HG03521 (cell line): ENCODE measurements around the gene INF2.
"Not testable (repeated sequence)": the region's sequence is repeated elsewhere in the genome, so short reads cannot be mapped to it uniquely, and the experiment has no call there.

Experiments used
- ATAC-seq: cut with Tn5 transposase; IDR thresholded peaks from one replicate; pipeline ENCODE4 v1.9.1; 2021; ENCODE audit warnings: mild to moderate bottlenecking, moderate library complexity; ENCODE audit not compliant: unreplicated experiment

INF2 gene

DNA sequence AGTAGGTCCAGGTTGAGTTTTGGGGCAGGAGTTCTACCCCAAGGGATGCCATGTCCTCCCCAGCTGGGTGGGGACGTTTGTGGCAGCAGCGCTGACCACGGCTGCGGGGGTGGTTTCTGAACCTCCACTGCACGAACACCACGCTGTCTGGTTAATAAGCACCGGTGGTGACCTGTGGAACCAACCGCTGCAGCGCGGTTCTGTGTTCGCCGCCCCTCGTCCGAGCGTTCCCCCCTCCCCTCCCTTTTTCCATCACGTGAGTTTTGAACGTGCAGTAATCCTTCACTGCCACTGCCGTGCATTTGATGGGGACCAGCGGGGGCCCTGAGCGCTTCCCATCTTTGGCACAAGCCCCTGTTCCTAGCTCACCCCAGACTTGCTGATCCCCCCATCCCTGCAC, 28.2 kb downstream of the INF2 start:
- no peak for ATAC-seq

DNA sequence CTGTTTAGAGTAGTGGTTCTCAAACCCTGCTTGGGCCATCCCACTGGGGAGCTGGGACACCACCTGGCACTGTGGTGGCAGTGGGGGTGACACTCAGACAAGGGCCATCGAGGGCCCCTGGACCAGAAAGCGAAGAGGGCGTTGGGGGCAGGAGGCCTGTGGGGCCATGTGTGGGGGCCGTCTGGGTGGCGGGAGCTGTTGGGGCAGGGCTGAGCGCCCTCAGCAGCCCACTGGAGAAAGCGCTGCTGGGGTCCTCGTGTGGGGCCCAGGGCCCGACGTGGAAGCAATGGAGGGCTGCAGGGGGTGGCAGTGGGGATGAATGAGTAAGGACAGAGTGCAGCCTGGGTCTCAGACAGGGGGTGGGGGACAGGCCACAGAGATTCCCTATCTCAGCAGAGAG, 28.7 kb downstream of the INF2 start:
- ATAC-seq, result no peak

DNA sequence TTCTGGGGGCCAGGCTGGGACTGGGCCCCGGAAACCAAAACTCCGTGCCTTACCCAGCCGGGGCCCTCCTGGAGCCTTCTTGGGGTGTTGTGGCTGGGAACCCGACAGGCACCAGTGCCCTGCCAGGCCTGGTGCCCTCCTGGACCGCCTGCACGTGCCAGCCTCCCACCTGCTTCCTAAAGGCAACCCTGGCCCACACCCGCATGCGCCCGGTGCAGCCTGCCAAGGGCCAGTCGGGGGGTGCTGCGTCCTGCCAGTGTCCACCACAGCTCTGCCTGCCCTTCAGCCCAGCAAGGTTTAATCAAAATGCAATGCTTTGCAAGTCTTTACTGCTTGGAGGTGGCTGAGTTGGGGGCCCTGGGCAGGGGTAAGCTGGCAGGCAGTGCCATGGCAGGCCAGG, 29.5 kb downstream of the INF2 start:
- no peak for ATAC-seq

DNA sequence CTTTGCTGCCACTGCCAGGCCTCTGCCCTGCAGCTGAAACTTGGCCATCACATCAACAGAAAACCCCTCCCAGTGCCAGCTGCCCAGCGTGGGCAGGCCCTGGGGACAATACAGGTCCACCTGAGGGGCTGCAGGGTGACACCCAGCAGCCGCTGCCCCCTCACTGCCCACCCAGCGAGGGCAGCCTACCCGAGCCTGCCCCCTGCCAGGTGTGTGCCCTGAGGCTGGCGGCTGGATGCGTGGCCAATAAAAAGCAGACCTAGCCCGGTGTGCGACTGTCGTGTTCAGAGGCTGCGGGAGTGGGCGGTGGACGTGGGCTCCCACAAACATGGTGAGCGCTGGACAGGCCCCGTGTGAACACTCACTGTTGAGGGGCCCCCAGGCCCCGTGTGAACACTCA, 29.9 kb downstream of the INF2 start:
- no peak for ATAC-seq

DNA sequence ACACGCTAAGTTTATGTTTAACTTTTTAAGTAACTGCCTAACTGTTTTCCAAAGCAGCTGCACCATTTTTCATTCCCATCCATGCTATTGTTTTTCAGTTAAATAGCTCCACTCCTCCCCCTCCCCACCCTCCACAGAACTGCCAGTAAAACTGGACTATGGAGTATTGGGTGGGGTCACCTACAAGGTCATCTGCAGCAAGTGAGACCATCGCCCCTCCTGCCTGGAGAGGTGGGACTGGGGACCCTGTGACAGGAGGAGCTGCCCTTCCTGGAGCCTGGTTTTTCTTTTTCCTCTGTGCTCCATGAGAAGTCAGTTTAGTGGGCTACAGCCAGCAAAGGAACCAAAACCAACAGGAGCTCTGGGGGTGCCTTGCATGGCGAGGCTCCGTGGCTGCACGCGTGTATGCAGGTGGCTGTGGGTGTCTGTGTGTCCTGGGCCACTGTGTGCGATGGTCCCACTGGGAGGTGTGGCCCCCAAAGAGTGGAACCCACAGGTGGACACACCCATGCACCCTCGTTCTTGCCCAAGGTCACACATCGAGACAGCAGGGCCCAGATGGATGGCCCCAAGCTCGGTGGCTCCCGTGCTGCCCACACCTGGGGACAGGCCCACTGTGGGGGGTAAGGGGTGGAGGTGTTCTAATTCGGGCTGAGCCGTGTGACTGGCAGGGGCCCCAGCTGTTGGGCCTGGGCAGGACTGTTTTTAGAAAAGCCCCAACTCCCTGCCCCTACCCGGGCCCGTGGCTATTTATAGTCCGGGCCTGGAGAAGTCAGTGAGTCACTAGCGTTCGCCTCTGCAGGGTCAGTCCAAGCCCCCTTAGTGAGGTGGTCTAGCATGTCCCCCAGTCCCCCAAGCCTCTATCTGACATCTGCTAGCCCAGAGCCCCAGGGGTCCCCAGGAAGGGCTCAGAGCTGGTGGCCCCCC, 32.4 kb downstream of the INF2 start:
- no peak for ATAC-seq

DNA sequence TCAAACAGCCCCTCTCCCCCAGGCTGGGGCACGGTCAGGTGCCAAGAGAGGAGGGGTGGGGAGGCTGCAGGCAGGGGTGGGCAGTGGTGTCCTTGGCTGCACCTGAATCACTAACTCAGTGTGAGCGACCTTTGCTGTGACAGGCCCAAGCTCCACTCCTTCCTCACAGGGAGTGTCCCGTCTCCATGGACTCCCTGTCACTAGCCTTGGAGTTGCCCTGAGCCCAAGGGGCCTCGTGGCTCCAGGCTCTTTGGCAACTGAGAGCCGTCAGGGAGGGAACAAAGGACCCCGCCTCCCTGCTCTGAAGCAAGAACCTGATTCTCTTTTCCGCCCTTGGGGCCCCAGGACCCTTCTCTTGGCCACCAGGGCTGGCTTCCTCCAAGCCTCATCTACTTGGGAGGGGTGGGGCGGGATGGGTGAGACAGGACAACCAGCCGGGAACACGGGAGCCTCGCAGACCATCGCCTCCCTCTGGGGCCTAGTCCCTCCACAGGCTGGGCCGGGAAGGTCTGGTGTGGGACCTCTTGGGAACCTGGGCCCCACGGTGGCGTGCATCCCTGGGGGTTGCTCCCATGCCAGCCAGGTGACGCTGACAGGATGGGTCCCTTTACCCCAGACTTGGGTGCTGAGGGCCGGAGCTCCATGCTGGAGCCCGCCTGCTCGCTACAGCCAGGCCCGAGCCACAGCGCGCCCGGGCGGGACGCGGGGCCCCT, 33.7 kb downstream of the INF2 start:
- ATAC-seq, result no peak

DNA sequence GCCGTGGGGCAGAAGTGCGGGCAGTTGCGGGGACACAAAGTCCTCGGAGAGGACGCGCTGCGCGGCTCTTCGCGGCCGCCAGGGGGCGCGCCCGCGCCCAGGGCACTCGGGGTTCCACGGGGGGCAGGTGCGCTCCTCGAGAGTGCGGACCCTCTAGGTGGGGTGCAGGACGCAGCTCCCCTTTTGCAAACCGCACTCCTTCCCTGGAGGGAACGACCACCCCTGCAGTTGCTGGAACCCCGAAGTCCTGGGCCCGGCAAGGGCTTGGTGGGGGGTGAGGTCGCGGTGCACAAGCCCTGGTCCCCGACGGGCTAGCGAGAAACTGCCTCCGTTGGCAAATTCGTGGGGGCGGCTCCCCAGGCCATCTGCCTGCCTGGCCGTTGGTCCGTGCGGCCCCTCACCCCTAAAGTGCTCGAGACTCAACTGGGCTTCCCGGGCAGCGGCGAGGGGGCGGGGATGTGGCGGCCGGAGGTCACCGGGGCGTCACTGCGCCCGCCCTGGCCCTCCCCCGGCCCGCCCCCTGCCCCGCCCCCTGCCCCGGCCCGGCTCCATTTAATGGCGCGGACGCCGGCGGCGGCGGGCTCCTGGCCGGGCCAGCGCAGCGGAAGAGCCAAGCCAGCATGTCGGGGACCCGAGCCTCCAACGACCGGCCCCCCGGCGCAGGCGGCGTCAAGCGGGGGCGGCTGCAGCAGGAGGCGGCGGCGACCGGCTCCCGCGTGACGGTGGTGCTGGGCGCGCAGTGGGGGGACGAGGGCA, 34.4 kb downstream of the INF2 start, which contains the start of gene ADSS1:
Gene ADSS1, plus strand, starts transcription at position 579 of the 756 bp plus-strand sequence. Its CDS starts 42 bp downstream, at position 621.
- peak; percentile 44 for ATAC-seq

DNA sequence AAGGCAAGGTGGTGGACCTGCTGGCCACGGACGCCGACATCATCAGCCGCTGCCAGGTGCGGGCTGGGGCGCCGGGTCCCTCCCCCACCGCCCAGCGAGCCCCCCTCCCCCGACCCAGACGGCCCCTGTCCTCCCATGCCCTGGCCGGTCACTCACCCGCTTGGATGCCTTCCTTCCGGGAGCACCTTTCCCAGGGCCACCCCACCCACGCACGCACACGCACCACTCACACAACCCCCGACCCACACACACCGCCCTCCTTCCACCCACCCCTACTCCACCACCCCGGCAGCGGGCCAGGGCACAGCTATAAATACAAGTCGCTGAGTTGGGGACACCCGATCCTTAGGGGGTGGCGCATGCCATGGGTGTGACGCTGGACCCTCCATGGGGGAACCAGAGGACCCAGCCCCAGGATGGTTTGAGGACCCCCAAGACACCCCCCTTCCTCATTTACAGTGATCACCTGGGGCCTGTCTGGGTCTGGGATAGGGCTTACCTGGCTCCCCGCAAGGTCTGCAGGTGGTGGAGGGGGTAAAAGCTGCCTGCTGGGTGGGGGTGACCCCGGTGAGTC, 35.1 kb downstream of the INF2 start:
- ATAC-seq, result no peak

DNA sequence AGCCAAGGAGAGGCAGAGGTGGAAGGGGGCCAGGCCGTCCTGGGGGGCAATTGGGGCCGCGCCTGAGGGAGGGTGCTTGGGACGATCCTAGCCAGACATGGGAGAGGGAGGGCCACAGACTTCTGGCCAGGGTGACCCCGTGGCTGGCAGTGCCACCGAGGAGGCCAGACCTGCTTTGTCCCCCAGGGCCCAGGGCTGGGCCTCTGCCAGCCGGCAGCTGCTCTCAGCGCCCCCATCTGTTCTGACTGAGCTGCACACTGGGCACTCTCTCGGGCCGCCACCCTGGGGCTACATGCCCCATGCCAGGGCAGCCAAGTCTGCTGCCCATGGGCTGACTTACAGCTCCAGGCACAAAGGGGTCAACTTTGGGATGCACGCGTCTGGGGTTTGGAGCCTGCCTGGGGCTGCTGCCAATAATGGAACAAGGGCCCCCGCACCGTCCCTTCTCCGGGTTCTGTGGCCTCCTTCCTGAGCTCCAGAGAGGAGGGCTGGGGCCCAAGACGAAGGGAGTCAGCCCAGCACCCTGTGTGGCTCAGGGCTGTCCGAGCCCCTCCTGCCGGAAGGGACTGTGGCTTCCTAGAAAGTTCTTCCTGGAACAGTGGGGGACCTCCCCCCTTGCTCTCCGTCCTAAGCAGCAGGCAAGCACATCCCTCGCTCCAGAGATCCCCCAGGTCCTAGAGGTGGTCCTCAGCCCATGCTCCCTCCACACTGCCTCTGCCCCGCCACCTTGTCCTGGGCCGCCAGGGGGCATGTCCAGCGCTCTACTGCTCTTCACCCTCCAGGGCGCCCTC, 35.8 kb downstream of the INF2 start:
- ATAC-seq, result no peak

DNA sequence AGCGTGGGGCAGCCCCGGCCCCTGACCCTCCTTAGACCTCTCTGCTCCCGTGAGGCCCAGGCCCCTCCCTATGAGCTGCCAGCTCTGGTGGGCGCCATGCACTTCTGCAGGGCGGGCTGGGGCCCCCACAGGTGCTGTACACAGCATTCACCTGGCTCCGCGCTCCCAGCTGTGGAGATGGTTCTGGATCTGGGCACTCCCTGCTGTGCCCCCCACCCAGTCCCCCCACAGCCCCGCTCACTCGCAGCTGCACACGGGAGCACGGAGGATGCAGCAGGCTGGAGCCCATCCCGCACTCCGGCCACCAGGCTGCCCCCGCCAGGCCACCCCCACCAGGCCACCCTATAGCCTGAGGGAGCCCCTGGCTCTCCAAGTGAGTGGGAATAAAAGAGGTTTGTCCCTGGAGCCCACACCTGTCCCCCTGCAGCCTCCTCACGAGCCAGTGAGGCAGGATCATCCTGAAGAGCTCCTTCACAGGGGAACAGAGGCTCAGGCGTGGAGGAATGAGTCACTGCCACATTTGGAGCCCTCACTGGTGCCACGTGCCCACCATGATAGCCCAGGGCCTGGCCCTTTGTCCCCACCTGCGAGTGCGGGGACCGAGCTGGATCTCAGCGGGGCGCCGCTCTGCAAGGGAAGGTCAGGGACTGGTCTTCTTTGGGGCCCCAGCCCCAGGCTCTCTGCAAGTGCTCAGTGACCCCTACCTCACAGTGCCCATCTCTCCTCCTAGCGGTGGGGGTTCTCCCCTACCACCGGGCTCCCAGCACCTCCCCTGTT, 36.5 kb downstream of the INF2 start:
- ATAC-seq, result no peak

DNA sequence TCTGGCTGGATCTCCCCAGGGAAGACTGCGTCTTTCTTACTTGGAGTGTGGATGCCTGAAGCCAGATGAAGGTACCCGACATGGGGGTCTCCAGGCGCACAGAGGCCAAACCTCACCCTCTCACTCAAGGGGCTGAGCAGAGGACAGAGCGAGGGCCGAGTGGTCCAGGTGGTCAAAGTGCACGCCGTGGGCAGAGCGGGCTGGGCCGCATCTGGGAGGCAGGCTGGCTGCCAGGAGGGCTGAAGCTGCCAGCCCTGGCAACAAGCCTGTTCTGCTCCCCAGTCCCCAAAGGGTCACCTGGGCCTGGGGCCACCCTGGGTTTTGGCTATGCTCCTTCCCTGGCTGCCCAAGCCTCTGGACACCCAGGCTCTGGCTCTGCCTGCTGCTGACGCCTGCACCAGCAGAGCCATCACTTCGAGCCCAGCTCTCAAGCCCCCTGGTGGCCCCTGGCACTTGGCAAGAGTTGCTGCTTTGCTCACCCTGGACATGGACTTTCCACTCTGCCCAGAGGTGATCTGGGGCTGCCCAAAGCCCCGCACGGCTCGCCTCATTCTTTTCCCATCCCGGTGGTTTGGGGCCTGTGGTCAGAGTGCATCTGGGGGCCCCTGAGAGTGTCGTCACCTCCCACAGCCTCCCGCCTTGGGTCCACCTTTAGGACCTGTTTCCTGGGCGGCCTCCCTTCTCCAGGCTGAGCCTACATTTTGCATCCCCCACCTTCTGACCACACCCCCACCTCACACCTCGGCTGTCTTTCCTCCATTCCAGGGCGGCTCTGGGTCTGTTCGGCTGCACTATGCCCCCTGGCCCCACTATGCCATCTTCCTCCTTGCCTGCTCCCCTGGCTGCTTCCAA, 37.4 kb downstream of the INF2 start:
- ATAC-seq, result no peak

DNA sequence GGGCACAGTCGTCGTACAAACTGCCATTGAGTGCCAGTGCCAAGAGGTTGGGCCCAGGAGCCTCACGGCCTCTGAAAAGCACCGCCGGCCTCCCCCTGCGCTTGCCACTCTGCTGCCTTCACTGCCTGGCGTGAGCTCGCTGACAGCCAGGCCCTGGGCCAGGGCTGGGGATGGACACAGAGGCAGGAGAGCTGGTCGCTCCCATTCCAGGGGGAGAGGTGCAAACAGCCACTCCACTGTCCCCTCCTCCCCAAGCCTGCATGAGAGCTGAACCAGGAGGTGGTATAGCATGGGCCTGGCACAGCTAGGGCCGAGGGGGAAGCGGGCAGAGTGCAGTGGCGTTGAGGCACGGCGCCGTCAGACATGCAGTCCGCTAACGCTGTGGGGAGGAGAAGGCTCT, 39.2 kb downstream of the INF2 start:
- no peak for ATAC-seq

DNA sequence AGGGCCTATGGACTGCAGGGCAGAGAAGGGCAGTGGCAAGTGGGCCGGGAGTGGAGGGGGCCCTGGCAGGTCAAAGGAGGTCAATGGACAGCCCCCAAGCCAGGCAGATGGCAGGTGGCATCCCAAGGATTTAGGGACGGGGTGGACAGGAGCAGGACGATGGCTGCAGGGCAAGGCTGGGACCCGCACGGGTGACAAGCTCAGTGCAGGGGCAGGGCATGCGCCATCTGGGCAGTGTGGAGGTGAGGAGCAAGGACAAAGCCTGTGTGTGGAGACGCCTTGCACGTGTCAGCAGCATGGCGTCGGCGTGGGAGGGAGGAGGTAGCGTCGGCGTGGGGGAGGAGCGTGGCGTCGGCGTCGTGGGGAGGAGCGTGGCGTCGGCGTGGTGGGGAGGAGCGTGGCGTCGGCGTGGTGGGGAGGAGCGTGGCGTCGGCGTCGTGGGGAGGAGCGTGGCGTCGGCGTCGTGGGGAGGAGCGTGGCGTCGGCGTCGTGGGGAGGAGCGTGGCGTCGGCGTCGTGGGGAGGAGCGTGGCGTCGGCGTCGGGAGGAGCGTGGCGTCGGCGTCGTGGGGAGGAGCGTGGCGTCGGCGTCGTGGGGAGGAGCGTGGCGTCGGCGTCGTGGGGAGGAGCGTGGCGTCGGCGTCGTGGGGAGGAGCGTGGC, 39.9 kb downstream of the INF2 start:
- not testable (repeated sequence) for ATAC-seq

DNA sequence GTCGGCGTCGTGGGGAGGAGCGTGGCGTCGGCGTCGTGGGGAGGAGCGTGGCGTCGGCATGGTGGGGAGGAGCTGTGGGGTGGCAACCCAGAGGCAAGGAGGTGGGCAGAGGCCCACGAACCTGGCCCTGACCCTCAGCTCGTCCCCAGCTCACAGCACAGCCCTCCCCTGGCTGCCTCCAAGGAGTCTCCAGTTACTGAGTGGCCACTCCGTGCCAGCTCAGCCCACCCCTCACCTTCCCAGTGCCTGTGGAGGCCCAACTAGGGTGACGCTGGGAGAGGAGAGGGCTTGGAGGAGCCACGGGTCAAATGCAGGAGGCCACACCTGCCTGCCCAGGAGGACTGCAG, 40.4 kb downstream of the INF2 start:
- no peak for ATAC-seq

DNA sequence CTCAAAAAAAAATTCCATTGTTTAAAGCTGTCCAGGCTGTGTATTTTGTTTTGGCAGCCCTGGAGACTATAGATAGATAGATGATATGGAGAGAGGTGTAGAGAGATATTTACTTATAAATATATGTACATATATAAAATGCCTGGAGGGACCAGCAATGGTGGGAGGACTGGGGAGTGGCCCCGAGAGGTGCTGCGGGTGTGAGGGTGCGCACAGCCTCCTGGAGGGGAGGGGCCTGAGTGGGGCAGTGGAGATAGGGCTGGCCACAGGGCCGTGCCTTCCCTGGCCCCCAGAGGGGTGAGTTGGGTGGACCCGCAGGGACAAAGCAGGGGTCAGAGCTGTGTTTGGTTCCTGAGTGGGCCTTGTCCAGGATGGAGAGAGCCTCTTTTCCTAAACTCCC, 41.1 kb downstream of the INF2 start:
- no peak for ATAC-seq

DNA sequence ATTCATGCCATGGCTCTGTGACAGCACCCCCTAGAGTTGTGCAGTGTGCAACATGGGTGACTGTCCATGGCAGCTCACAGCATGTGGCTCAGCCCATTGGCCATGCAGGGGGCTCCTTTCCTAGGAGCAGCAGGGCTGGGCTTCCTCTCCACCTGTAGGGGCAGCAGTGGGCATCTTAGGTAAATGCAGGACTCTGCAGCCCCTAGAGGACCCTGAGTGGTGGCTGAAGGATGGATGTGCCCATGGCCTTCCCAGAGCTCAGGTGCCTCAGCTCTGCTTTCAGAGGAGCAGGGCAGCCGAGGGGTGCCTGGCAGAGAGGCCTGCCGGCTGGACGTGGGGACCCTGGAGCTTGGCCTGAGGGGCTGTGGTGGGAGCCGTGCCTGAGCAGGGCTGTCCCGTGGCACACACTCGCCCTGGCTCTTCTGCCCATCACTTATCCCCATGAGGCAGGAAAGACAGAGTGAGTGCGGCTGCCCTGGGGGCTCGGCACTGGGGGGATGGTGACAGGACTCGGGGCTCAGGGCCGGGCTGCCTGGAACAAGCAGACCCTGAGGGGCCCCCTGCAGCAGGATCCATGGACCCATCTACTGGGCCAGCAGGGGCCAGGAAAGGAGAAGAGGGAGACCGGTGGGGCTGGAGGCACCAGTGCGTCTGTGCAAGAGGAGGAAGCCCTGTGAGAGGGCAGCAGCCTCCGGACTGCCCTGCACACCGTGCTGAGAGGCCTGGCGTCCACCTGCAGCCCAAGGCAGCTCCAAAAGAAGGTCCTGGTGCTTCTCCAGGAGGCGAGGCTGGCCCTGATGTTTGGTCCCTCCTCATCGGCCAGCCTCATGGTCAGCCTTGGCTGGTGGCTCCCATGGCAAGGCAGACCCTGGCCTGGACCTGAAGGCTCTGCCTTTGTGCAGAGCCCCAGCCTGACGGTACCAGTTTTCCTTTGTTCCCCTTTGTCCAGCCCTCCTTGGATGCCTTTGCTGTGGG, 42.2 kb downstream of the INF2 start:
- ATAC-seq, result no peak

DNA sequence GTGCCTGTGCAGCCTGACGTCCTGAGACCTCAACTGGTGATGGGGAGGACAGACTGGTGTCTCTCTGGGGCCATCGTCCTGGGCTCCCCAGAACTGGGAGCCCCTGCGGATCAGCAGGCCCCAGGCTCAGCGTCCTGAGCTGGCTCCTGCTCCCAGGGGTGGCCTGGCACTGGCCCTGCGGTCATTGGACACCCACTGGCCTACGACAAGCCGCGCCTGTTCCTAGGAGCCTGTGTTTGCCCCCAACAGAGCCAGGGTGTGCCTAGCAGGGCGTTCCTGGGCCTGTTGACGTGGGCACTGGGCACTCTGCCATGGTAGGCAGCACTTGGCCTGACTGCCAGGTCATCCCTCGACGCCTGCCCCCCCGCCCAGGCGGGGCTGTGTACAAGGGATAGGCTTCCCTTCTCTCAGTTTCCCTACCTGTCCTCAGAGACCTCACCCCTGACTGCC, 43.0 kb downstream of the INF2 start:
- ATAC-seq, result no peak
